Esophagus squamous epithelium (tissue), 4 donors: ENCODE data around the gene KLHL2.
"Not testable (repeated sequence)": the region's sequence is repeated elsewhere in the genome, so short reads cannot be mapped to it uniquely, and the experiment has no call there.

ENCODE experiments used
- POLR2A ChIP-seq, 4 donors: fragments of 450-650 bp; IDR thresholded peaks; one replicate each; pipeline ENCODE4 v1.6.1; 2017; ENCODE audit warnings: antibody characterized with exemption in 4 of 4, mild to moderate bottlenecking in 4 of 4, moderate library complexity in 3 of 4
- TF ChIP-seq, protein P1 (sequence below), 6 experiments: fragments of 450-650 bp in 4 of 6; fragments of 200-600 bp in 2 of 6; sonication (generic) in 2 of 6; IDR thresholded peaks; one replicate each; pipeline ENCODE4 v1.5.1; 2016 to 2019; ENCODE audit warnings: antibody characterized with exemption in 6 of 6, mild to moderate bottlenecking in 4 of 6, moderate library complexity in 4 of 6

DNA sequence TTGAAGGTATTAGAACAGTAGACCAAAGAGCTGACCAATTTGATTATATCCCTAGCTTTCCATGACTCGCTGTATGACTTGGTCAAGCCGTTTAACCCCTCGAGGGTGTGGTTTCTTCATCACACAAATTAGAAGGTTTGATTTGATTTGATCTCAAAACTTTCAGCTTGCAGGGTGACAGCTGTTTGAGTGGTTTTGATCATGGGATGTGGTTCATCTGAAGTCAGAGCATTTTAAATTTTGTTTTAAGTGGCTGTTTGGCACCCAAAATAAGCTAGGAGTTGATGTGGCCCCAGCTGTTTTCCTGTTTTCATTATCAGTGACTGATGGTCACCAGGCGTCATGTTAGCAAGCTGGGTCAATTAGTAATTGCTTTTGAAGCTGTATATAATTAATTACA, 52.4 kb downstream of the KLHL2 start:
- TF ChIP-seq, protein P1, sequence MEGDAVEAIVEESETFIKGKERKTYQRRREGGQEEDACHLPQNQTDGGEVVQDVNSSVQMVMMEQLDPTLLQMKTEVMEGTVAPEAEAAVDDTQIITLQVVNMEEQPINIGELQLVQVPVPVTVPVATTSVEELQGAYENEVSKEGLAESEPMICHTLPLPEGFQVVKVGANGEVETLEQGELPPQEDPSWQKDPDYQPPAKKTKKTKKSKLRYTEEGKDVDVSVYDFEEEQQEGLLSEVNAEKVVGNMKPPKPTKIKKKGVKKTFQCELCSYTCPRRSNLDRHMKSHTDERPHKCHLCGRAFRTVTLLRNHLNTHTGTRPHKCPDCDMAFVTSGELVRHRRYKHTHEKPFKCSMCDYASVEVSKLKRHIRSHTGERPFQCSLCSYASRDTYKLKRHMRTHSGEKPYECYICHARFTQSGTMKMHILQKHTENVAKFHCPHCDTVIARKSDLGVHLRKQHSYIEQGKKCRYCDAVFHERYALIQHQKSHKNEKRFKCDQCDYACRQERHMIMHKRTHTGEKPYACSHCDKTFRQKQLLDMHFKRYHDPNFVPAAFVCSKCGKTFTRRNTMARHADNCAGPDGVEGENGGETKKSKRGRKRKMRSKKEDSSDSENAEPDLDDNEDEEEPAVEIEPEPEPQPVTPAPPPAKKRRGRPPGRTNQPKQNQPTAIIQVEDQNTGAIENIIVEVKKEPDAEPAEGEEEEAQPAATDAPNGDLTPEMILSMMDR (IDR thresholded peaks at IDR 0.05) = not testable (repeated sequence)
- TF ChIP-seq POLR2A (IDR thresholded peaks at IDR 0.05) = not testable (repeated sequence)
